ENCODE results near the gene B4GAT1.
A peak's percentile ranks its signal among the peaks of the same experiment; 100 is the strongest.

The B4GAT1 gene

DNA sequence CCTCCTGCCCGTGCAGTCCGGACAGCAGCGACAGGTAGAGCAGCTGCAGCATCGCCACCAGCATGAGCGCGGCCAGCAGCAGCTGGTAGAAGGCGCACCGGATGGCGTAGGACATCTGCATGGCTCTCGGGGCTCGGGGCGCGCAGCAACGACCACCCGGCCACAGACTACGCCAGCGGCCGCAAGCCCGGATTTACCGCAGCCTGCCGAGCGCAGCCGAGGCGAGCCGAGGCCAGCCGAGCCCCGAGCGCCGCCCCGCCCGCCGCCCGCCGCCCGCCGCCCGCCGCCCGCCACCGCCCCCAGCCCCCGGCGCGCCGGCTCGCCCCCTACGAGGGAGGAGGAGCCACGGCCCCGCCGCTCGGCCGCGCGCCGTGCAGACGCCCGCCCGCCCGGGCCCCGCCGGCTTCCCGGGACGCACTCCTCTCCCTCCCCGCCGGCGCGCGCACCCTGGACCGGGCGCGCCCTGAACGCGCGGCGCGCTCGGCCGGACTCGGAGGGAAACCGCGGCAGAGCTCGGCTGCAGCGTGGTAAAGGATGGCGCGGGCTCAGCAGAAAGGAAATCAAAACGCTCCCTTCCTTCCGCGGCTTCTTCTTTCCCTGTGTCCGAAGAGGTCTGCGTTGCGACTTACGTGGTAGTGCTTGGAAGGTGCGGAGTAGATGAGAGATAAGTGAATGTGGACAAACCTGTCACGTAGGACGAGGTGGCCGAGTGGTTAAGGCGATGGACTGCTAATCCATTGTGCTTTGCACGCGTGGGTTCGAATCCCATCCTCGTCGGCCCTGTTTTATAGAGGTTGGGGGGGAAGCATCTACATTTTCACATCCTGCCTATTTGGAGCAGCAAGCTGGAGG is at the start of gene B4GAT1:
TSS of gene B4GAT1 (minus strand) at position 205 of the 852 bp plus-strand sequence. CDS start at position 121, 84 bp downstream.
- TF ChIP-seq CTCF (IDR thresholded peaks at IDR 0.05), result no peak

DNA sequence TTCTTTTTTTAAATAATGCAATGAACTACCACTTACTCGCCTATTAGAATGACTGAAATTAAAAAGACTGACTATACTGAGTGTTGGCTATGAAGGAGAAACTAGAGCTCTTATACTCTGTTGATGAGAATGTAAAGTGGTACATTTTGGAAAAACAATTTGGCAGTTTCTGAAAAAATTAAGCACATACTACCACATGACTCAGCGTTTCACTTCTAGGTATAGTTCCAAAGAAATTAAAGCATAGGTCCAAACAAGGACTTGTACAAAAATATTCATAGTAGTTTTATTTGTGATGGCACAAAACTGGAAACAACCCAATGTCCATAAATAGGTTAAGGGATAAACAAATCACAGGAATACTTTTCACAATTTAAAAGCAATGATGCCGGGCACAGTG is 46.5 kb upstream of the B4GAT1 start:
- no peak for TF ChIP-seq CTCF (IDR thresholded peaks at IDR 0.05)

DNA sequence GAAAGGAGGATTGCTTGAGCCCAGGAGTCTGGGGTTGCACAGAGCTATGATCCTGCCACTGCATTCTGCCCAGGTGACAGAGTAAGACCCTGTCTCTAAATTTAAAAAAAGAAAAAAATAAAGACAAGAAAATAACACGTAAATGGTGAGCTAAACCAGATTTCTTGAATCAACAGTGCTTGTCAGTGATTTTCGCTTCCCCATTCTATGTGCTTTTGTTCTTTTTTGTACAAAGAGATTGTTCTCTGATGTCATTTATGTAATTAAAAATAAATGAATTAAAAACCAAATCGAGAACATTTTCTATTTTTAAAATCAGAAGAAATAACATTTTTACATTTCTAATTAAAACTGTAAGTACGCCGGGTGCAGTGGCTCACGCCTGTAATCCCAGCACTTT is 43.9 kb upstream of the B4GAT1 start:
- no peak for TF ChIP-seq CTCF (IDR thresholded peaks at IDR 0.05)

- peak; percentile 71 for TF ChIP-seq CTCF (IDR thresholded peaks at IDR 0.05)
Observed at GRCh38 chr11:66388780-66389386, 41.5 kb upstream of the B4GAT1 start.

GRCh38 chr11:66386171-66387069 is 39.0 kb upstream of the B4GAT1 start:
- peak; percentile 92 for TF ChIP-seq CTCF (IDR thresholded peaks at IDR 0.05)

DNA sequence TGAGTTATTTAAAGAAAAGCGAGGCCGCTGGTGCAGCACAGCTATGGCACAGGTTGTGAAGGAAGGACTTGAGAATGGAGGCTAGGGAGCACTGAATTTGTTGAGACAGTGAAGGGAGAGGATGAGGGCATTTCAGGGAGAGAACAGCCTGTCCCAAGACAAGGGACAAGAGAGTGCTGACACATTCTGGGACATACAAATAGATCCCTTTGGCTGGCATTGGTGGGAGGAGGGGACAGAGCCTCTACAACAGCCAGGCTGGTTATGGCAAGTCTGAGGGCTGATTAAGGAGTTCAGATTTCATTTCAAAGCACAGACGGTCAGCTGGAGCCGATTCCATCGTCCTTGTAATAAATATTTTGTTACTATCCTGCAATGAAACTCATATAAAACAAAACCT is 25.8 kb upstream of the B4GAT1 start:
- no peak for TF ChIP-seq CTCF (IDR thresholded peaks at IDR 0.05)

DNA sequence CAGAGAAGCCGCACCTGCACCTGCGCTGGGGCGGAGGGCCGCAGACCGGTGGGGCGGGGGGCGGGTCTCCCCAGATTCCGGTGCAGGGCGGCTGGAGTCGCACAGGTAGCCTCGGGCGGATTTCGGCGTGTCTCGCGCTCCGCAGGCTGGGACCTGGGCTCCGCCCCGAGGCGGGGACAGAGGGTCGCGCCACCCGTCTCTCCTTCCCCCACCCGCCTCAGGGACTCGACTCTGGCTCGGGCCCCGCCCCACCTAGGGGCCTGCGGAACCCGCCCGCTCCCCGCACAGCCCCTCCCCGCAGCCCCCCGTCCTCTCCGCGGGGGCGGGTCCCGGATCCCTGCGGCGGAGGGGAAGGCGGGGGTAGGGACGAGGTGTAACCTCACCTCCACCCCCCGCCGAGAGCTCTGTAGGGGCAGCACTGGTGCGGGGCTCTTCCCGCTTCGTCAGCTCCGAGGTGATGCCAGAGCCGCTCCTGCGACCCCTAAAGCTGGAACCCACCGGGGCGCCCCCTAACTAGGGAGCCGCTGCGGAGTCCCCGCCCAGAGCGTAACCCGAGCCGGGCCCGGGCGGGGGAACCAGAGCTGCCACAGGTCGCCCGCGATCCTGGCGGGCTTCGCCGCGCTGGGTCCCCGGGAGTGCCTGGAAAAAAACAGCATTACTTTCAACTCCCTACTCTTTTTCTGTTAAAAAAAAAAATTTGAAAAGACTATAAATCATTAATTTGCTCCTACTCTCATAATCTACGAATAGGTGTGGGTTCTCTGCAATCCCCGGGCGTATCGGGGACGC is 24.4 kb upstream of the B4GAT1 start, which contains the start of gene SLC29A2:
TSS of gene SLC29A2 (minus strand) at position 134 of the 789 bp plus-strand sequence. CDS start 169 bp downstream, outside the sequence.
- no peak for TF ChIP-seq CTCF (IDR thresholded peaks at IDR 0.05)
